ENCODE data around the gene HIVEP3. TPM values are rescaled to one million over a fixed set of nuclear protein-coding genes. Genes with fewer than 3 reads are reported as not detected.

Gene HIVEP3
- total RNA-seq, 2 donors from 2014 or later = 0.13 to 0.99 TPM

DNA sequence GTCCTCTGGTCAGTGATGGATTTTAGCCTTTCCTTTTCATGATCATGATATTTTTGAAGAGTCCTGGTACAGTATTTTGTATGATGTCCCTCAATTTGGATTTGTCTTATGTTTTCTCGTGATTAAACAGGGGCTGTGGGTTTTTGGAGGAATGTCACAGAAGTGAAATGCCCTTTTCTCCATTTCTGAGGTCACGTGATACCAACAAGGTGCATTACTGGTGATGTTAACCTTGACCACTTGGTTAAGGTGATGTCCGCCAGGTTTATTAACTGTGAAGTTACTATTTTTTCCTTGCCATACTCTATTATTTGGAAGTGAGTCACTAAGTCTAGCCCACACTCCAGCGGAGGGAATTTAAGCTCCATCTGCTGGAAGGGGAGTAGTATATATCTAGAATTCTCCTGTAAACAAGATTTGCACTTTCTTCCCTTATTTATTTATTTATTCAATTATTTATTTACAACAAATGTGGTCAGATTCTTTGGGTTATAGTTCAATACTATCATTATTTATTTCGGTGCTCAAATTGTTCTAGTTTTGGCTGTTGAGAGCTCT lies 123.4 kb downstream of the HIVEP3 start:
- no peaks in the 10 kb centered on the region for H3K9me3 ChIP-seq (ENCODE audit: control insufficient read depth, low read length)
- H3K36me3 ChIP-seq (ENCODE audit: control insufficient read depth, insufficient read depth, low read length) = no peaks in the 10 kb centered on the region
- 83 to 84% methylated on average over 2 to 5 of the region's 5 CpGs for WGBS, 2 experiments (ENCODE audit: insufficient coverage in 1 of 2, insufficient read length in 1 of 2)
- no peaks in the 10 kb centered on the region for H3K27me3 ChIP-seq (ENCODE audit: control insufficient read depth, insufficient read depth, low read length, poor library complexity, severe bottlenecking)
- Mint-ChIP-seq H3K27me3 (ENCODE audit: insufficient read depth) (no peaks in the 10 kb centered on the region), H3K9me3 (no peaks in the 10 kb centered on the region), H3K4me1 (peaks cover 1% of the 10 kb centered on the region), H3K4me3 (no peak overlapping the region), H3K36me3 (ENCODE audit: low read depth) (no peaks in the 10 kb centered on the region), H3K27ac (no peak overlapping the region)
- H3K4me3 ChIP-seq (ENCODE audit: low read length) = no peak overlapping the region
- no peaks in the 10 kb centered on the region for H3K4me1 ChIP-seq (ENCODE audit: control insufficient read depth, insufficient read depth, low read length)
- DNase-seq = no peak
- no peak overlapping the region for H3K27ac ChIP-seq (ENCODE audit: low read depth, low read length)
- peak; percentile 56 for TF ChIP-seq CTCF (conservative IDR thresholded peaks at IDR 0.05)
- no peak overlapping the region for H3K9ac ChIP-seq (ENCODE audit: extremely low read depth, low read length, poor library complexity, severe bottlenecking)

DNA sequence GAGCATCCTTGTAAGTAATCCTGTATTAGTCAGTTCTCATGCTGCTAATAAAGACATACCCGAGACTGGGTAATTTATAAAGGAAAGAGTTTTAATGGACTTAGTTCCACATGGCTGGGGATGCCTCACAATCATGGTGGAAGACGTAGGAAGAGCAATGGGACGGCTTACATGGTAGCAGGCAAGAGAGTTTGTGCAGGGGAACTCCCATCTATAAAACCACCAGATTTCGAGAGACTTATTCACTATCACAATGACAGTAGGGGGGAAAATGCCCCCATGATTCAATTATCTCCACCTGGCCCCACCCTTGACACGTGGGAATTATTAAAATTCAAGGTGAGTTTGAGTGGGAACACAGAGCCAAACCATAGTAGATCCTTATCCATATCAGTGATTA lies 124.7 kb downstream of the HIVEP3 start:
- H3K36me3 Mint-ChIP-seq (ENCODE audit: low read depth) = no peaks in the 10 kb centered on the region
- H3K4me3 Mint-ChIP-seq = no peak overlapping the region
- Histone ChIP-seq H3K36me3 (ENCODE audit: control insufficient read depth, insufficient read depth, low read length) (no peaks in the 10 kb centered on the region), H3K4me1 (ENCODE audit: control insufficient read depth, insufficient read depth, low read length) (no peaks in the 10 kb centered on the region), H3K27me3 (ENCODE audit: control insufficient read depth, insufficient read depth, low read length, poor library complexity, severe bottlenecking) (no peaks in the 10 kb centered on the region), H3K27ac (ENCODE audit: low read depth, low read length) (no peak overlapping the region), H3K4me3 (ENCODE audit: low read length) (no peak overlapping the region), H3K9ac (ENCODE audit: extremely low read depth, low read length, poor library complexity, severe bottlenecking) (no peak overlapping the region), H3K9me3 (ENCODE audit: control insufficient read depth, low read length) (no peaks in the 10 kb centered on the region)
- DNase-seq = no peak
- no peaks in the 10 kb centered on the region for H3K27me3 Mint-ChIP-seq (ENCODE audit: insufficient read depth)
- H3K27ac Mint-ChIP-seq = no peak overlapping the region
- H3K4me1 Mint-ChIP-seq = peaks cover 9% of the 10 kb centered on the region
- 80 to 100% methylated on average over 1 to 4 of the region's 5 CpGs for WGBS, 2 experiments (ENCODE audit: insufficient coverage in 1 of 2, insufficient read length in 1 of 2)
- TF ChIP-seq CTCF (conservative IDR thresholded peaks at IDR 0.05) = no peak
- H3K9me3 Mint-ChIP-seq = no peaks in the 10 kb centered on the region

- DNase-seq = no peak
- H3K27me3 Mint-ChIP-seq (ENCODE audit: insufficient read depth) = no peaks in the 10 kb centered on the region
- H3K9me3 Mint-ChIP-seq = no peaks in the 10 kb centered on the region
- no peaks in the 10 kb centered on the region for H3K4me1 ChIP-seq (ENCODE audit: control insufficient read depth, insufficient read depth, low read length)
- peaks cover 9% of the 10 kb centered on the region for H3K4me1 Mint-ChIP-seq
- no peak overlapping the region for H3K27ac Mint-ChIP-seq
- no peaks in the 10 kb centered on the region for H3K9me3 ChIP-seq (ENCODE audit: control insufficient read depth, low read length)
- H3K27me3 ChIP-seq (ENCODE audit: control insufficient read depth, insufficient read depth, low read length, poor library complexity, severe bottlenecking) = no peaks in the 10 kb centered on the region
- TF ChIP-seq CTCF (conservative IDR thresholded peaks at IDR 0.05) = no peak
- no peak overlapping the region for H3K4me3 ChIP-seq (ENCODE audit: low read length)
- no peak overlapping the region for H3K27ac ChIP-seq (ENCODE audit: low read depth, low read length)
- H3K36me3 ChIP-seq (ENCODE audit: control insufficient read depth, insufficient read depth, low read length) = no peaks in the 10 kb centered on the region
- H3K9ac ChIP-seq (ENCODE audit: extremely low read depth, low read length, poor library complexity, severe bottlenecking) = no peak overlapping the region
- H3K36me3 Mint-ChIP-seq (ENCODE audit: low read depth) = no peaks in the 10 kb centered on the region
- no peak overlapping the region for H3K4me3 Mint-ChIP-seq
These were observed 126.3 kb downstream of the HIVEP3 start for GRCh38 chr1:41792485-41792770.
